SU-DHL-6 (cell line): ENCODE data around the gene ARHGDIA.

ENCODE experiments used
- CTCF ChIP-seq: fragments of 200-600 bp; sonication (generic); IDR thresholded peaks from one replicate; pipeline ENCODE4 v1.5.1; 2017; ENCODE audit warnings: antibody characterized with exemption, mild to moderate bottlenecking, low read length, moderate library complexity; ENCODE audit not compliant: insufficient read depth, poor library complexity, severe bottlenecking
- EZH2phosphoT487 ChIP-seq: fragments of 200-600 bp; sonication (generic), shearing (Covaris generic); conservative IDR thresholded peaks from 2 replicates; pipeline ENCODE4 v1.6.1; 2018; ENCODE audit warnings: mild to moderate bottlenecking, antibody characterized with exemption, low read length, moderate library complexity, mixed read lengths

- TF ChIP-seq CTCF, result no peak
- TF ChIP-seq EZH2phosphoT487, result no peak
These were observed 40.8 kb upstream of the ARHGDIA start for GRCh38 chr17:81911969-81912368.
